ENCODE data around the gene ADCY9. TPM values are rescaled to one million over a fixed set of nuclear protein-coding genes. Genes with fewer than 3 reads are reported as not detected.

The ADCY9 gene
- polyA plus RNA-seq, 1 donor (not counting 4 experiments of a cell fraction or from before 2014, with no cell fraction given) = 3.0 TPM

- no peaks in the 10 kb centered on the region for H3K4me1 ChIP-seq (ENCODE audit: control insufficient read depth, extremely low read depth, insufficient read depth, low read length)
- no peak for FAIRE-seq
- H3K4me3 ChIP-seq (ENCODE audit: control insufficient read depth in 2 of 3, extremely low read depth in 1 of 3, insufficient read depth in 2 of 3, low read depth in 1 of 3, low read length in 3 of 3) = no peak overlapping the region
- H4K20me1 ChIP-seq (ENCODE audit: control insufficient read depth, extremely low read depth, insufficient read depth, low read length) = peaks cover 2% of the 10 kb centered on the region
- no peak overlapping the region for H3K4me2 ChIP-seq (ENCODE audit: control insufficient read depth, extremely low read depth, insufficient read depth, low read depth, low read length)
- no peak for DNase-seq (ENCODE audit: low read depth, low spot score)
- no peaks in the 10 kb centered on the region for H3K36me3 ChIP-seq (ENCODE audit: control insufficient read depth in 2 of 2, extremely low read depth in 1 of 2, insufficient read depth in 2 of 2, low read length in 2 of 2)
- no peak overlapping the region for H3K27ac ChIP-seq (ENCODE audit: control insufficient read depth, insufficient read depth, low read length)
- dilution Hi-C loops (cut with MboI; ENCODE audit: extremely low pct_ligation_motif_present, low sequenced_read_pairs) = no loop called here
- no peaks in the 10 kb centered on the region for H3K27me3 ChIP-seq (ENCODE audit: control insufficient read depth, extremely low read depth, insufficient read depth, low read length)
- H3K9me3 ChIP-seq (ENCODE audit: control insufficient read depth, low read depth, low read length) = no peaks in the 10 kb centered on the region
- H3K9ac ChIP-seq (ENCODE audit: control insufficient read depth, extremely low read depth, insufficient read depth, low read length) = no peak overlapping the region
- H3K9me1 ChIP-seq (ENCODE audit: control insufficient read depth, extremely low read depth, insufficient read depth, low read length) = no peaks in the 10 kb centered on the region
- no peak overlapping the region for H2AFZ ChIP-seq (ENCODE audit: control insufficient read depth, low read length)
- H3K79me2 ChIP-seq (ENCODE audit: control insufficient read depth, insufficient read depth, low read length) = no peaks in the 10 kb centered on the region
- TF ChIP-seq CTCF (optimal IDR thresholded peaks at IDR 0.05 in 1 of 3, IDR thresholded peaks at IDR 0.05 in 1 of 3, conservative IDR thresholded peaks at IDR 0.05 in 1 of 3; ENCODE audit: extremely low read depth in 1 of 3, insufficient read depth in 2 of 3, low read length in 3 of 3) (no peak), EZH2 (IDR thresholded peaks at IDR 0.05; ENCODE audit: low read length) (no peak)
Measured at GRCh38 chr16:4021916-4022315, 94.3 kb downstream of the ADCY9 start.

- DNase-seq (ENCODE audit: low read depth, low spot score) = peak; percentile 19
- FAIRE-seq = peak; percentile 72
- dilution Hi-C loops (cut with MboI; ENCODE audit: extremely low pct_ligation_motif_present, low sequenced_read_pairs) = no loop called here
Measured at GRCh38 chr16:4021070-4021779, 95.0 kb downstream of the ADCY9 start.

More at GRCh38 chr16:4021070-4021779, 95.0 kb downstream of the ADCY9 start:
- Histone ChIP-seq H3K4me2 (ENCODE audit: control insufficient read depth, extremely low read depth, insufficient read depth, low read depth, low read length) (no peak overlapping the region), H3K4me3 (ENCODE audit: control insufficient read depth in 2 of 3, extremely low read depth in 1 of 3, insufficient read depth in 2 of 3, low read depth in 1 of 3, low read length in 3 of 3) (no peak overlapping the region), H3K9me1 (ENCODE audit: control insufficient read depth, extremely low read depth, insufficient read depth, low read length) (no peaks in the 10 kb centered on the region), H3K27me3 (ENCODE audit: control insufficient read depth, extremely low read depth, insufficient read depth, low read length) (no peaks in the 10 kb centered on the region), H4K20me1 (ENCODE audit: control insufficient read depth, extremely low read depth, insufficient read depth, low read length) (peaks cover 2% of the 10 kb centered on the region), H3K9me3 (ENCODE audit: control insufficient read depth, low read depth, low read length) (no peaks in the 10 kb centered on the region), H2AFZ (ENCODE audit: control insufficient read depth, low read length) (no peak overlapping the region), H3K9ac (ENCODE audit: control insufficient read depth, extremely low read depth, insufficient read depth, low read length) (no peak overlapping the region), H3K27ac (ENCODE audit: control insufficient read depth, insufficient read depth, low read length) (no peak overlapping the region), H3K79me2 (ENCODE audit: control insufficient read depth, insufficient read depth, low read length) (no peaks in the 10 kb centered on the region), H3K4me1 (ENCODE audit: control insufficient read depth, extremely low read depth, insufficient read depth, low read length) (no peaks in the 10 kb centered on the region), H3K36me3 (ENCODE audit: control insufficient read depth in 2 of 2, extremely low read depth in 1 of 2, insufficient read depth in 2 of 2, low read length in 2 of 2) (no peaks in the 10 kb centered on the region)
- TF ChIP-seq CTCF (optimal IDR thresholded peaks at IDR 0.05 in 1 of 3, IDR thresholded peaks at IDR 0.05 in 1 of 3, conservative IDR thresholded peaks at IDR 0.05 in 1 of 3; ENCODE audit: extremely low read depth in 1 of 3, insufficient read depth in 2 of 3, low read length in 3 of 3) (no peak), EZH2 (IDR thresholded peaks at IDR 0.05; ENCODE audit: low read length) (no peak)
